Measurements from ENCODE around the gene SLC30A7.

Gene SLC30A7

DNA sequence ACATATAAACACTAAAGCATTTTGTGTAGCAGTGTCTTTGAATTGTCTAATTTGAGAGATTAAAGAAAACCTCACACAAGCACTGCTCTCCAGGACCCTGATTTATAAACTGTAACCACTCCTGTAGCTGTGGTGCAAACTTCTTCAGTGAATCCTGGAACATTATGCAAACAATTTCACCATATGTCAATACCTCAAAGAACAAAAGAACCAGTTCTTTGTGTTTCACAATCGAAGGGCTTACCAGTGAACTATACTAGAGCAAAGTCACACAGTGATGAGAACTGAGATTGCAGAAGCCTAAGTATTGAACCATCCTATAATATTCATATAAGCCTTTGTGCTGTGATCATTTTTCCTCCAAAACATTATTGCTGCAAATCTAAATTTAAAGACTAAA lies 108.2 kb downstream of the SLC30A7 start (continued):
- no peak for TF ChIP-seq RARB (CRISPR knock-in tag; IDR thresholded peaks at IDR 0.05)
- no peak for TF ChIP-seq ZC3H10 (CRISPR knock-in tag; IDR thresholded peaks at IDR 0.05)
- no peak for TF ChIP-seq ESRRG (CRISPR knock-in tag; IDR thresholded peaks at IDR 0.05)

DNA sequence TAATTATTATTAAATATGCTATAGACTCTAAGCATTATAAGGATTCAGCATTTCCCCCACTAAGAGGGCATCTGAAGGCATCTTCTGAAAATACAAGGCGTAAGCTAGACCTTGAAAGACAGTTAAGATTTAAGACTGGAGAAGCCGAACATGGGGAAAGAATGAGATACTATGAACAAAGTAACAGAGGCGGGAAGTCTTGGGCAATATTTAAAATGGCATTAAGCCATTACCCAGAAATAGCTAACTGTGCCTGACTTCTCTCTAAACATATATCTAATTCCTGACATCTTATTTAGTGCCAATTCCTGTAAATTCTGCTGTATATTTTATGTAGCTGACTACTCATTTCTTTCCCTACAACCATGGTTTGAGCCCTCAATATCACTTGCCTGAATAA lies 108.8 kb downstream of the SLC30A7 start:
- ATAC-seq, result no peak
- TF ChIP-seq ZNF8 (CRISPR knock-in tag; IDR thresholded peaks at IDR 0.05) (no peak), OSR1 (CRISPR knock-in tag; IDR thresholded peaks at IDR 0.05) (no peak)

DNA sequence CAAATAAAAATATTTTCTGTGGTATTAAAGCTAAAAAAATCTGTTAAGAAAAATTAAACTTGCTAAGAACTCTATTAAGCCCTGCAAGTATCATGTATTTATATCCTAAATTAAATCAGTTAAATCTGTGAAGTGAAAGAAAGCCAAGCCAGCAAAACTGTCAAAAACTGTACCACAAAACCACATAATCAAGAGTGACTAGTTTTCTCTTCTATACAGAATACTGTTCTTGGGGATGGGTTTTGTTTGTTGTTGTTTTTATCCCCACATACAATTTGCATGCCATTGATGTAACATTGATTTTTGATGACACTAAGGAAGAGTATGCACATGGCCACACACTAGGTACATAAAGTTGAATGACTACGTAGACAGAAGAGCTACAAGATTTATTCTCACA lies 109.3 kb downstream of the SLC30A7 start:
- TF ChIP-seq PPARA (CRISPR knock-in tag; IDR thresholded peaks at IDR 0.05; ENCODE audit: borderline replicate concordance), result no peak
- TF ChIP-seq, protein P1, sequence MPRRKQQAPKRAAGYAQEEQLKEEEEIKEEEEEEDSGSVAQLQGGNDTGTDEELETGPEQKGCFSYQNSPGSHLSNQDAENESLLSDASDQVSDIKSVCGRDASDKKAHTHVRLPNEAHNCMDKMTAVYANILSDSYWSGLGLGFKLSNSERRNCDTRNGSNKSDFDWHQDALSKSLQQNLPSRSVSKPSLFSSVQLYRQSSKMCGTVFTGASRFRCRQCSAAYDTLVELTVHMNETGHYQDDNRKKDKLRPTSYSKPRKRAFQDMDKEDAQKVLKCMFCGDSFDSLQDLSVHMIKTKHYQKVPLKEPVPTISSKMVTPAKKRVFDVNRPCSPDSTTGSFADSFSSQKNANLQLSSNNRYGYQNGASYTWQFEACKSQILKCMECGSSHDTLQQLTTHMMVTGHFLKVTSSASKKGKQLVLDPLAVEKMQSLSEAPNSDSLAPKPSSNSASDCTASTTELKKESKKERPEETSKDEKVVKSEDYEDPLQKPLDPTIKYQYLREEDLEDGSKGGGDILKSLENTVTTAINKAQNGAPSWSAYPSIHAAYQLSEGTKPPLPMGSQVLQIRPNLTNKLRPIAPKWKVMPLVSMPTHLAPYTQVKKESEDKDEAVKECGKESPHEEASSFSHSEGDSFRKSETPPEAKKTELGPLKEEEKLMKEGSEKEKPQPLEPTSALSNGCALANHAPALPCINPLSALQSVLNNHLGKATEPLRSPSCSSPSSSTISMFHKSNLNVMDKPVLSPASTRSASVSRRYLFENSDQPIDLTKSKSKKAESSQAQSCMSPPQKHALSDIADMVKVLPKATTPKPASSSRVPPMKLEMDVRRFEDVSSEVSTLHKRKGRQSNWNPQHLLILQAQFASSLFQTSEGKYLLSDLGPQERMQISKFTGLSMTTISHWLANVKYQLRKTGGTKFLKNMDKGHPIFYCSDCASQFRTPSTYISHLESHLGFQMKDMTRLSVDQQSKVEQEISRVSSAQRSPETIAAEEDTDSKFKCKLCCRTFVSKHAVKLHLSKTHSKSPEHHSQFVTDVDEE (CRISPR knock-in tag; IDR thresholded peaks at IDR 0.05), result no peak
- no peak for TF ChIP-seq ISL1 (CRISPR knock-in tag; IDR thresholded peaks at IDR 0.05)
- no peak for TF ChIP-seq ARNTL (CRISPR knock-in tag; IDR thresholded peaks at IDR 0.05; ENCODE audit: borderline replicate concordance, low read depth)
- TF ChIP-seq ZNF565 (CRISPR knock-in tag; conservative IDR thresholded peaks at IDR 0.05; ENCODE audit: low read depth), result no peak
- no peak for TF ChIP-seq TCF4 (CRISPR knock-in tag; IDR thresholded peaks at IDR 0.05; ENCODE audit: borderline replicate concordance)
- TF ChIP-seq RARB (CRISPR knock-in tag; IDR thresholded peaks at IDR 0.05), result no peak
- TF ChIP-seq, protein P2, sequence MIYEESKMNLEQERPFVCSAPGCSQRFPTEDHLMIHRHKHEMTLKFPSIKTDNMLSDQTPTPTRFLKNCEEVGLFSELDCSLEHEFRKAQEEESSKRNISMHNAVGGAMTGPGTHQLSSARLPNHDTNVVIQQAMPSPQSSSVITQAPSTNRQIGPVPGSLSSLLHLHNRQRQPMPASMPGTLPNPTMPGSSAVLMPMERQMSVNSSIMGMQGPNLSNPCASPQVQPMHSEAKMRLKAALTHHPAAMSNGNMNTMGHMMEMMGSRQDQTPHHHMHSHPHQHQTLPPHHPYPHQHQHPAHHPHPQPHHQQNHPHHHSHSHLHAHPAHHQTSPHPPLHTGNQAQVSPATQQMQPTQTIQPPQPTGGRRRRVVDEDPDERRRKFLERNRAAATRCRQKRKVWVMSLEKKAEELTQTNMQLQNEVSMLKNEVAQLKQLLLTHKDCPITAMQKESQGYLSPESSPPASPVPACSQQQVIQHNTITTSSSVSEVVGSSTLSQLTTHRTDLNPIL (CRISPR knock-in tag; IDR thresholded peaks at IDR 0.05; ENCODE audit: low read depth), result no peak
- no peak for TF ChIP-seq ZNF70 (CRISPR knock-in tag; IDR thresholded peaks at IDR 0.05)
- no peak for TF ChIP-seq TOX (CRISPR knock-in tag; IDR thresholded peaks at IDR 0.05; ENCODE audit: borderline replicate concordance)
- TF ChIP-seq OSR1 (CRISPR knock-in tag; IDR thresholded peaks at IDR 0.05), result no peak
- TF ChIP-seq ESRRG (CRISPR knock-in tag; IDR thresholded peaks at IDR 0.05), result no peak
- ATAC-seq, result no peak

DNA sequence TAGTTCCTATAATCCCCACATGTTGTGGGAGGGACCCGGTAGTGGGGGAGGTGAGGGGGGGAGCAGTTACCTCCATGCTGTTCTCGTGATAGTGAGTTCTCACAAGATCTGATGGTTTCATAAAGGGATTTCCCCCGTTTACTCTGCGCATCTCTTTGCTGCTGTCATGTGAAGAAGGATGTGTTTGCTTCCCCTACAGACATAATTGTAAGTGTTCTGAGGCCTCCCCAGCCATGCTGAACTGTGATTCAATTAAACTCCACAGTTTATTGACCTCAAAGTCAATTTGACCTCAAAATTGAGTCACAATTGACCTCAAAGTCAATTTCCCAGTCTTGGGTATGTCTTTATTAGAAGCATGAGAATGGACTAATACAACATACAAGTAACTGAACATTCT lies 110.0 kb downstream of the SLC30A7 start:
- ATAC-seq, result no peak
- no peak for TF ChIP-seq CSDC2 (CRISPR knock-in tag; IDR thresholded peaks at IDR 0.05)
- no peak for TF ChIP-seq PPARA (CRISPR knock-in tag; IDR thresholded peaks at IDR 0.05; ENCODE audit: borderline replicate concordance)

DNA sequence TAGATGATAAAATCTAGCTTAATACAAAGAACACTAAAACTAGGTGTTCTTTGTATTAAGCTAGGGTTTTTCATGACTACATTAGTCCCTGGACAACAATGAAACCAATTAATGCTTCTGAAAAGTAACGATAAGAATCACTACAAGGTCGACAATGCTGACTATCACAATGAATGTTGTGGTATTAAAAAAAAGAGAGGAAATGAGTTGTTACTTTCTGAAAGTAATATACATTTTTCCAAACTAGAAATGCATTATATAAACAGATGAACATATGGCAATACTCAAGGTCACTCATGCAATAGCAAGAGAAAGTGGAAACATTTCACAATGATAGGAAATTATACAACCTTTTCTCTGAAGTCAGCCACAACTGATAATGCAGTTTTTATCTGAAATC lies 110.7 kb downstream of the SLC30A7 start:
- TF ChIP-seq ZFP3 (CRISPR knock-in tag; IDR thresholded peaks at IDR 0.05), result no peak
- no peak for ATAC-seq

DNA sequence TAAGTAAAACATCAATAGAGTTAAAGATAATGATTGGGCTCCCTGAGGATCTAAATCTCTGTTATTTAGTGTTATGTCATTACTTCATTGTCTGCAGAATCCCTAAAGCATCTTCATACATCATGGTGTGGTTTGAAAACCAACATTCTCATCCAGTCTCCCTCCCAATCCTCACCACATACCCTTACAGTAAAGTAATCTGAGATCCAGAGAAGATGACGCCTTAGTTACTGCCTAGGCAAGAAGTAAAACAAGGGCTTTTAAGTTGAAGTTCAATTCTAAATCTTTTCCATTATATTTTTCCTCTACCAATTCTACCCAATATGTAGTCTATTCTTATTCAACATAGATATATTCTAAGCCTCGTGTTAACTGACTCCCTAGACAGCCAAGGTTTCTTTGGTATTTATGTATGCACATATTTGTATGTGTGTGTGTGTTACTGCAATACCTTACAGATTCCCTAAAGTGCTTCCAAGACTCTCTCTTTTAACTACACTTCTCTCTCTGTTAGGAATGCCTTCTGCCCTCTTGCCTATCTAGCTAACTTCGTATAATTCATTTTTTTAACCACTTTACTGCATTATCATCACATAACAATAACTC lies 112.4 kb downstream of the SLC30A7 start:
- ATAC-seq, result no peak
- no peak for TF ChIP-seq SNAI2 (CRISPR knock-in tag; IDR thresholded peaks at IDR 0.05)
- TF ChIP-seq ZNF8 (CRISPR knock-in tag; IDR thresholded peaks at IDR 0.05), result no peak
- TF ChIP-seq, protein P3, sequence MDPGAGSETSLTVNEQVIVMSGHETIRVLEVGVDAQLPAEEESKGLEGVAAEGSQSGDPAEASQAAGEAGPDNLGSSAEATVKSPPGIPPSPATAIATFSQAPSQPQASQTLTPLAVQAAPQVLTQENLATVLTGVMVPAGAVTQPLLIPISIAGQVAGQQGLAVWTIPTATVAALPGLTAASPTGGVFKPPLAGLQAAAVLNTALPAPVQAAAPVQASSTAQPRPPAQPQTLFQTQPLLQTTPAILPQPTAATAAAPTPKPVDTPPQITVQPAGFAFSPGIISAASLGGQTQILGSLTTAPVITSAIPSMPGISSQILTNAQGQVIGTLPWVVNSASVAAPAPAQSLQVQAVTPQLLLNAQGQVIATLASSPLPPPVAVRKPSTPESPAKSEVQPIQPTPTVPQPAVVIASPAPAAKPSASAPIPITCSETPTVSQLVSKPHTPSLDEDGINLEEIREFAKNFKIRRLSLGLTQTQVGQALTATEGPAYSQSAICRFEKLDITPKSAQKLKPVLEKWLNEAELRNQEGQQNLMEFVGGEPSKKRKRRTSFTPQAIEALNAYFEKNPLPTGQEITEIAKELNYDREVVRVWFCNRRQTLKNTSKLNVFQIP (CRISPR knock-in tag; IDR thresholded peaks at IDR 0.05; ENCODE audit: borderline replicate concordance, low read depth), result no peak
- TF ChIP-seq BACH2 (CRISPR knock-in tag; IDR thresholded peaks at IDR 0.05; ENCODE audit: borderline replicate concordance), result no peak
- no peak for TF ChIP-seq GLIS3 (CRISPR knock-in tag; IDR thresholded peaks at IDR 0.05)
- no peak for TF ChIP-seq TCF4 (CRISPR knock-in tag; IDR thresholded peaks at IDR 0.05; ENCODE audit: borderline replicate concordance)
- TF ChIP-seq ZNF565 (CRISPR knock-in tag; conservative IDR thresholded peaks at IDR 0.05; ENCODE audit: low read depth), result no peak
- TF ChIP-seq ESRRG (CRISPR knock-in tag; IDR thresholded peaks at IDR 0.05), result no peak
- TF ChIP-seq, protein P4, sequence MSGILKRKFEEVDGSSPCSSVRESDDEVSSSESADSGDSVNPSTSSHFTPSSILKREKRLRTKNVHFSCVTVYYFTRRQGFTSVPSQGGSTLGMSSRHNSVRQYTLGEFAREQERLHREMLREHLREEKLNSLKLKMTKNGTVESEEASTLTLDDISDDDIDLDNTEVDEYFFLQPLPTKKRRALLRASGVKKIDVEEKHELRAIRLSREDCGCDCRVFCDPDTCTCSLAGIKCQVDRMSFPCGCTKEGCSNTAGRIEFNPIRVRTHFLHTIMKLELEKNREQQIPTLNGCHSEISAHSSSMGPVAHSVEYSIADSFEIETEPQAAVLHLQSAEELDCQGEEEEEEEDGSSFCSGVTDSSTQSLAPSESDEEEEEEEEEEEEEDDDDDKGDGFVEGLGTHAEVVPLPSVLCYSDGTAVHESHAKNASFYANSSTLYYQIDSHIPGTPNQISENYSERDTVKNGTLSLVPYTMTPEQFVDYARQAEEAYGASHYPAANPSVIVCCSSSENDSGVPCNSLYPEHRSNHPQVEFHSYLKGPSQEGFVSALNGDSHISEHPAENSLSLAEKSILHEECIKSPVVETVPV (CRISPR knock-in tag; IDR thresholded peaks at IDR 0.05), result no peak
- no peak for TF ChIP-seq TOX (CRISPR knock-in tag; IDR thresholded peaks at IDR 0.05; ENCODE audit: borderline replicate concordance)
- no peak for TF ChIP-seq PPARA (CRISPR knock-in tag; IDR thresholded peaks at IDR 0.05; ENCODE audit: borderline replicate concordance)
- TF ChIP-seq RARB (CRISPR knock-in tag; IDR thresholded peaks at IDR 0.05), result no peak
- no peak for TF ChIP-seq OSR1 (CRISPR knock-in tag; IDR thresholded peaks at IDR 0.05)
- no peak for TF ChIP-seq ZC3H10 (CRISPR knock-in tag; IDR thresholded peaks at IDR 0.05)
- TF ChIP-seq, protein P2 (CRISPR knock-in tag; IDR thresholded peaks at IDR 0.05; ENCODE audit: low read depth), result no peak
- TF ChIP-seq ARNTL (CRISPR knock-in tag; IDR thresholded peaks at IDR 0.05; ENCODE audit: borderline replicate concordance, low read depth), result no peak
- no peak for TF ChIP-seq ISL1 (CRISPR knock-in tag; IDR thresholded peaks at IDR 0.05)
- TF ChIP-seq, protein P5, sequence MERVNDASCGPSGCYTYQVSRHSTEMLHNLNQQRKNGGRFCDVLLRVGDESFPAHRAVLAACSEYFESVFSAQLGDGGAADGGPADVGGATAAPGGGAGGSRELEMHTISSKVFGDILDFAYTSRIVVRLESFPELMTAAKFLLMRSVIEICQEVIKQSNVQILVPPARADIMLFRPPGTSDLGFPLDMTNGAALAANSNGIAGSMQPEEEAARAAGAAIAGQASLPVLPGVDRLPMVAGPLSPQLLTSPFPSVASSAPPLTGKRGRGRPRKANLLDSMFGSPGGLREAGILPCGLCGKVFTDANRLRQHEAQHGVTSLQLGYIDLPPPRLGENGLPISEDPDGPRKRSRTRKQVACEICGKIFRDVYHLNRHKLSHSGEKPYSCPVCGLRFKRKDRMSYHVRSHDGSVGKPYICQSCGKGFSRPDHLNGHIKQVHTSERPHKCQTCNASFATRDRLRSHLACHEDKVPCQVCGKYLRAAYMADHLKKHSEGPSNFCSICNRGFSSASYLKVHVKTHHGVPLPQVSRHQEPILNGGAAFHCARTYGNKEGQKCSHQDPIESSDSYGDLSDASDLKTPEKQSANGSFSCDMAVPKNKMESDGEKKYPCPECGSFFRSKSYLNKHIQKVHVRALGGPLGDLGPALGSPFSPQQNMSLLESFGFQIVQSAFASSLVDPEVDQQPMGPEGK (CRISPR knock-in tag; IDR thresholded peaks at IDR 0.05; ENCODE audit: borderline replicate concordance), result no peak
